HS-5 (cell line): ENCODE data around the gene ENTPD2.
"Not testable (repeated sequence)": the region's sequence is repeated elsewhere in the genome, so short reads cannot be mapped to it uniquely, and the experiment has no call there.

ENCODE experiments used
- DNase-seq: peaks from one replicate; pipeline ENCODE4 v3.0.0-alpha.2; 2012; ENCODE audit warnings: low read depth

Gene ENTPD2

GRCh38 chr9:137015976-137016375 is 37.9 kb downstream of the ENTPD2 start:
- no peak for DNase-seq

- DNase-seq = no peak
Observed at GRCh38 chr9:137015540-137015930, 38.3 kb downstream of the ENTPD2 start.

- no peak for DNase-seq
Observed at GRCh38 chr9:137014776-137015539, 38.9 kb downstream of the ENTPD2 start.

GRCh38 chr9:137014166-137014565 is 39.7 kb downstream of the ENTPD2 start:
- no peak for DNase-seq

- DNase-seq = no peak
Observed at GRCh38 chr9:137013571-137013940, 40.3 kb downstream of the ENTPD2 start.

GRCh38 chr9:137012694-137013570 is 40.9 kb downstream of the ENTPD2 start:
- no peak for DNase-seq

- no peak for DNase-seq
Observed at GRCh38 chr9:137011907-137012675, 41.8 kb downstream of the ENTPD2 start.

GRCh38 chr9:137011156-137011555 is 42.7 kb downstream of the ENTPD2 start:
- DNase-seq = no peak

- no peak for DNase-seq
Observed at GRCh38 chr9:137009938-137010732, 43.7 kb downstream of the ENTPD2 start.

GRCh38 chr9:137009217-137009616 is 44.6 kb downstream of the ENTPD2 start:
- no peak for DNase-seq

GRCh38 chr9:137008312-137008711 is 45.5 kb downstream of the ENTPD2 start:
- no peak for DNase-seq

- DNase-seq = no peak
Observed at GRCh38 chr9:137007816-137008270, 46.0 kb downstream of the ENTPD2 start.

GRCh38 chr9:137007108-137007815 is 46.6 kb downstream of the ENTPD2 start:
- no peak for DNase-seq

- DNase-seq = no peak
Observed at GRCh38 chr9:137006116-137007003, 47.5 kb downstream of the ENTPD2 start.

- not testable (repeated sequence) for DNase-seq
Observed at GRCh38 chr9:137004285-137004684, 49.6 kb downstream of the ENTPD2 start.

GRCh38 chr9:137002646-137003041 is 51.2 kb downstream of the ENTPD2 start:
- no peak for DNase-seq

- no peak for DNase-seq
Observed at GRCh38 chr9:137001857-137002645, 51.8 kb downstream of the ENTPD2 start.

- peak; percentile 25 for DNase-seq
Observed at GRCh38 chr9:137000177-137000930, 53.5 kb downstream of the ENTPD2 start.
